GM12864 (cell line): ENCODE results near the gene HSD17B8.

ENCODE experiments used
- DNase-seq: peaks from one replicate; pipeline ENCODE4 v3.0.0-alpha.2; 2011; ENCODE audit warnings: low read depth
- H3K4me3 ChIP-seq: 2 replicates; pipeline ENCODE4 v1.5.1; 2011; ENCODE audit warnings: mild to moderate bottlenecking, low read depth, low read length, control low read depth
- TF ChIP-seq, protein P1 (sequence below): IDR thresholded peaks from 2 replicates; pipeline ENCODE4 v1.5.1; 2011; ENCODE audit warnings: low read depth, mild to moderate bottlenecking, moderate library complexity, low read length, control low read depth, inconsistent platforms; ENCODE audit errors: missing control alignments

Gene HSD17B8

DNA sequence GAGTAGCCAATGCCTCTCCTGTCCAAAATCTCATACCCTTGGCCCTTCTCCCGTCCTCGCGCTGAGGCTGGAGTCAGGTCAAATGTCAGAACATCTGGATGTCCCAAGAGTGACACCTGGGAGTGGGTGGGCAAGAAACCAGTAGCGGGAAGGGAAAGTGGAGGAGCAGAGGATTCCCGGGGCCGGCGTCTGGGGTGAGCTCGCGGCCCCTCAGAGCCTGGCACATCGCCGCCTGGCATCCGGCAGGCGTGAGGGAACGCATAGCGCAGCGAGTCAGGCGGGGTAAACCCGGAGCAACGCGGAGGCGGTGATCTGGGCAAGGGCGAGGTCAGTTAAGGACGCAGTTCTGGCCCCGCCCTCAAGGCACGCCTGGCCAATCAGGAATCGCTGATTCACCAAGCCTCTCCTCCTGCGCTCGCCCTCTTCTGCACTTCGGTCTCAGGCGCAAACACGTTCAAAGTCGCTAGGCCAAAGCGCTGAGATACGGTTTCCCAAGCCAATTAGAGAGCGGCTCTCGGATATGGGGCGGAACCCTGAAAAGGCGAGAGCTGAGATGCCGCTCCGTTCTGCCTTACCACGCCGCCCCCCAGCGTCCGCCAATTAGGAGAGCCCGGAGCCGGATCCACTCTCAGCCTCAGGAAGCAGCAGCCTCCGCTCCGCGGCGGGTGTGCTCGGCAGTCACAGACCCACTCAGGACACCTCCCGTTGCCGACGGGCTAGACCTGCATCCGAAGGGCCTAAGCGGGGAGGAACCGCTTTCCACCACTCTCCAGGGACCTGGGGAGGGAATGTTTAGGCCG is 44.7 kb downstream of the HSD17B8 start:
- DNase-seq, result peak; percentile 99
- TF ChIP-seq, protein P1, sequence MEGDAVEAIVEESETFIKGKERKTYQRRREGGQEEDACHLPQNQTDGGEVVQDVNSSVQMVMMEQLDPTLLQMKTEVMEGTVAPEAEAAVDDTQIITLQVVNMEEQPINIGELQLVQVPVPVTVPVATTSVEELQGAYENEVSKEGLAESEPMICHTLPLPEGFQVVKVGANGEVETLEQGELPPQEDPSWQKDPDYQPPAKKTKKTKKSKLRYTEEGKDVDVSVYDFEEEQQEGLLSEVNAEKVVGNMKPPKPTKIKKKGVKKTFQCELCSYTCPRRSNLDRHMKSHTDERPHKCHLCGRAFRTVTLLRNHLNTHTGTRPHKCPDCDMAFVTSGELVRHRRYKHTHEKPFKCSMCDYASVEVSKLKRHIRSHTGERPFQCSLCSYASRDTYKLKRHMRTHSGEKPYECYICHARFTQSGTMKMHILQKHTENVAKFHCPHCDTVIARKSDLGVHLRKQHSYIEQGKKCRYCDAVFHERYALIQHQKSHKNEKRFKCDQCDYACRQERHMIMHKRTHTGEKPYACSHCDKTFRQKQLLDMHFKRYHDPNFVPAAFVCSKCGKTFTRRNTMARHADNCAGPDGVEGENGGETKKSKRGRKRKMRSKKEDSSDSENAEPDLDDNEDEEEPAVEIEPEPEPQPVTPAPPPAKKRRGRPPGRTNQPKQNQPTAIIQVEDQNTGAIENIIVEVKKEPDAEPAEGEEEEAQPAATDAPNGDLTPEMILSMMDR, result peak; percentile 8
- peak overlapping the region; percentile 78 for H3K4me3 ChIP-seq

- TF ChIP-seq, protein P1, result no peak
- peak overlapping the region; percentile 78 for H3K4me3 ChIP-seq
- DNase-seq, result no peak
Measured at GRCh38 chr6:33249732-33250630, 45.5 kb downstream of the HSD17B8 start.

- DNase-seq, result no peak
- no peak overlapping the region for H3K4me3 ChIP-seq
- TF ChIP-seq, protein P1, result no peak
Measured at GRCh38 chr6:33250731-33251130, 46.3 kb downstream of the HSD17B8 start.

- no peak overlapping the region for H3K4me3 ChIP-seq
- DNase-seq, result no peak
- TF ChIP-seq, protein P1, result no peak
Measured at GRCh38 chr6:33251395-33252012, 47.0 kb downstream of the HSD17B8 start.

GRCh38 chr6:33252759-33253158 is 48.3 kb downstream of the HSD17B8 start:
- no peak for DNase-seq
- TF ChIP-seq, protein P1, result no peak
- H3K4me3 ChIP-seq, result no peak overlapping the region

- H3K4me3 ChIP-seq, result no peak overlapping the region
- TF ChIP-seq, protein P1, result no peak
- no peak for DNase-seq
Measured at GRCh38 chr6:33254591-33254990, 50.1 kb downstream of the HSD17B8 start.
